DMS 273 (cell line): Measurements from ENCODE around the gene BBX.

Experiments used
- DNase-seq: peaks from one replicate; lab custom pipeline; 2025; ENCODE audit not compliant: unreplicated experiment; lab: John Stamatoyannopoulos, UW

BBX gene

GRCh38 chr3:107522510-107523288 lies at the start of gene BBX:
BBX (plus strand) TSS chr3:107522962; CDS start chr3:107710461, 187,499 bp downstream.
- peak; percentile 97 for DNase-seq

- no peak for DNase-seq
Observed at GRCh38 chr3:107476462-107476861, 46.3 kb upstream of the BBX start.

- no peak for DNase-seq
Observed at GRCh38 chr3:107487490-107487889, 35.3 kb upstream of the BBX start.

GRCh38 chr3:107488942-107489341 lies 33.8 kb upstream of the BBX start:
- DNase-seq, result no peak

GRCh38 chr3:107493134-107493533 lies 29.6 kb upstream of the BBX start:
- peak; percentile 13 for DNase-seq

GRCh38 chr3:107496855-107497254 lies 25.9 kb upstream of the BBX start:
- DNase-seq, result no peak

- DNase-seq, result no peak
Observed at GRCh38 chr3:107498646-107499045, 24.1 kb upstream of the BBX start.

- DNase-seq, result no peak
Observed at GRCh38 chr3:107506458-107506857, 16.3 kb upstream of the BBX start.

GRCh38 chr3:107508331-107508730 lies 14.4 kb upstream of the BBX start:
- DNase-seq, result no peak

GRCh38 chr3:107512108-107512507 lies 10.7 kb upstream of the BBX start:
- peak; percentile 24 for DNase-seq

- no peak for DNase-seq
Observed at GRCh38 chr3:107514453-107514852, 8.3 kb upstream of the BBX start.

- no peak for DNase-seq
Observed at GRCh38 chr3:107516475-107516874, 6.3 kb upstream of the BBX start.

GRCh38 chr3:107520535-107520934 lies 2.2 kb upstream of the BBX start:
- no peak for DNase-seq

- no peak for DNase-seq
Observed at GRCh38 chr3:107521469-107522059, 1.2 kb upstream of the BBX start.

GRCh38 chr3:107523289-107523538 lies 452 bp downstream of the BBX start:
- no peak for DNase-seq

GRCh38 chr3:107523539-107524325 lies 970 bp downstream of the BBX start:
- DNase-seq, result peak; percentile 89

- peak; percentile 77 for DNase-seq
Observed at GRCh38 chr3:107524326-107524840, 1.6 kb downstream of the BBX start.

- DNase-seq, result peak; percentile 77
Observed at GRCh38 chr3:107524841-107525643, 2.3 kb downstream of the BBX start.

GRCh38 chr3:107525644-107526305 lies 3.0 kb downstream of the BBX start:
- DNase-seq, result peak; percentile 50

GRCh38 chr3:107531917-107532469 lies 9.2 kb downstream of the BBX start:
- DNase-seq, result no peak
